GM12878 (cell line): Measurements from ENCODE around the gene ATF6B. TPM values are rescaled to one million over a fixed set of nuclear protein-coding genes. Genes with fewer than 3 reads are reported as not detected.

Experiments
- ATF3 ChIP-seq: IDR thresholded peaks from 2 replicates; pipeline ENCODE4 v1.6.1; 2011; ENCODE audit warnings: low read depth, mild to moderate bottlenecking, low read length, moderate library complexity, borderline replicate concordance; ENCODE audit errors: extremely low read depth
- BRCA1 ChIP-seq: IDR thresholded peaks from 2 replicates; pipeline ENCODE4 v1.6.1; 2011; ENCODE audit warnings: low read depth, low read length, improper control_type of control experiment
- CBX3 ChIP-seq: fragments of 200-600 bp; sonication (generic); IDR thresholded peaks from 2 replicates; pipeline ENCODE4 v1.6.1; 2016; ENCODE audit warnings: low read depth, borderline replicate concordance
- CEBPZ ChIP-seq: fragments of 150-350 bp; IDR thresholded peaks from 2 replicates; pipeline ENCODE4 v1.6.1; 2016; ENCODE audit warnings: low read depth, low read length
- CHD2 ChIP-seq: IDR thresholded peaks from 2 replicates; pipeline ENCODE4 v1.6.1; 2011; ENCODE audit warnings: low read depth, low read length, improper control_type of control experiment, borderline replicate concordance
- CREM ChIP-seq: IDR thresholded peaks from 2 replicates; pipeline ENCODE4 v1.6.1; 2014; ENCODE audit warnings: antibody characterized with exemption, low read depth
- E2F8 ChIP-seq: fragments of 450-650 bp; IDR thresholded peaks from 2 replicates; pipeline ENCODE4 v1.6.1; 2018; ENCODE audit warnings: mild to moderate bottlenecking, low read depth, moderate library complexity; ENCODE audit not compliant: partially characterized antibody
- ELK1 ChIP-seq: IDR thresholded peaks from 2 replicates; pipeline ENCODE4 v1.6.1; 2012; ENCODE audit warnings: low read depth, low read length, improper control_type of control experiment
- FOS ChIP-seq: IDR thresholded peaks from 3 replicates; pipeline ENCODE4 v1.6.1; 2011; ENCODE audit warnings: borderline replicate concordance; ENCODE audit not compliant: insufficient read length; ENCODE audit errors: extremely low read depth
- IRF4 ChIP-seq: IDR thresholded peaks from 2 replicates; pipeline ENCODE4 v1.6.1; 2011; ENCODE audit warnings: low read depth, low read length
- JUNB ChIP-seq: IDR thresholded peaks from 2 replicates; pipeline ENCODE4 v1.6.1; 2016; ENCODE audit warnings: antibody characterized with exemption, mild to moderate bottlenecking
- JUND ChIP-seq: IDR thresholded peaks from 2 replicates; pipeline ENCODE4 v1.6.1; 2012; ENCODE audit warnings: low read depth, mild to moderate bottlenecking, low read length, improper control_type of control experiment, moderate library complexity
- KLF5 ChIP-seq: fragments of 450-650 bp; IDR thresholded peaks from 2 replicates; pipeline ENCODE4 v1.6.1; 2014; ENCODE audit warnings: mild to moderate bottlenecking; ENCODE audit not compliant: partially characterized antibody
- PAX8 ChIP-seq: fragments of 450-650 bp; IDR thresholded peaks from 2 replicates; pipeline ENCODE4 v1.6.1; 2017; ENCODE audit warnings: mild to moderate bottlenecking, moderate library complexity
- RELA ChIP-seq: fragments of 450-650 bp; IDR thresholded peaks from 2 replicates; pipeline ENCODE4 v1.8.0; 2014; ENCODE audit warnings: borderline replicate concordance; ENCODE audit not compliant: partially characterized antibody
- REST ChIP-seq: IDR thresholded peaks from 2 replicates; pipeline ENCODE4 v1.6.1; 2012; ENCODE audit warnings: mild to moderate bottlenecking, low read depth, low read length
- SIX5 ChIP-seq: IDR thresholded peaks from 2 replicates; pipeline ENCODE4 v1.6.1; 2011; ENCODE audit warnings: mild to moderate bottlenecking, low read depth, low read length, moderate library complexity; ENCODE audit not compliant: severe bottlenecking
- STAT1 ChIP-seq: fragments of 450-650 bp; conservative IDR thresholded peaks from 2 replicates; pipeline ENCODE4 v1.6.1; 2014; ENCODE audit warnings: antibody characterized with exemption, mild to moderate bottlenecking
- YY1 ChIP-seq: IDR thresholded peaks from 2 replicates; pipeline ENCODE4 v1.6.1; 2011; ENCODE audit warnings: low read depth, mild to moderate bottlenecking, low read length
- ZNF274 ChIP-seq: IDR thresholded peaks from one replicate; pipeline ENCODE4 v1.8.0; 2011; ENCODE audit not compliant: insufficient read length, insufficient read depth
- polyA plus RNA-seq, 11 experiments: library from polyadenylated mRNA; depleted of rRNA in 4 of 11; unstranded in 6 of 11; stranded (reverse) in 5 of 11; fragments of >200 nt; fragmentation: Nextera tagmentation in 4 of 11; fragmentation: Illumina TruSeq in 1 of 11; extraction: Ambion mirVana in 4 of 11; extraction: Trizol in 1 of 11; gene quantifications; 1 replicate in 1 of 11; 2 replicates in 10 of 11; pipeline versions ENCODE4 v1.2.1 to v1.2.3, GENCODE V29; 2011 to 2016; ENCODE audit warnings: inconsistent platforms in 2 of 11, missing spikeins in 2 of 11, low read depth in 1 of 11
- total RNA-seq, 4 experiments: library from RNA; depleted of rRNA in 3 of 4; stranded (reverse); fragments of >200 nt in 3 of 4; fragmentation: Illumina TruSeq in 1 of 4; extraction: Trizol in 1 of 4; gene quantifications; 2 replicates each; pipeline versions ENCODE4 v1.2.1 to v1.2.3, GENCODE V29; 2013 to 2021

The ATF6B gene
- total and polyA plus RNA-seq, 10 of the 15 experiments (the other 5 are each of a cell fraction or from before 2014, with no cell fraction given): 13.6 to 83.9 (median 44.0) TPM

GRCh38 chr6:32177183-32177787 is 49.2 kb upstream of the ATF6B start (continued):
- TF ChIP-seq CEBPZ: no peak
- no peak for TF ChIP-seq BRCA1
- TF ChIP-seq JUNB: no peak
- no peak for TF ChIP-seq FOS
- TF ChIP-seq ELK1: no peak; the same call in 1 of the 2 replicates
- TF ChIP-seq SIX5: no peak
- TF ChIP-seq PAX8: 0 out of 2 replicates have a peak, but pooled peaks have one; percentile 39
- TF ChIP-seq RELA: no peak
- TF ChIP-seq REST: no peak
- peak; percentile 63 for TF ChIP-seq CREM
- TF ChIP-seq IRF4: no peak
- TF ChIP-seq CHD2: no peak
- no peak for TF ChIP-seq E2F8
- TF ChIP-seq CBX3: no peak
- no peak; the same call in 1 of the 2 replicates for TF ChIP-seq STAT1
- TF ChIP-seq YY1: peak; percentile 89
- TF ChIP-seq JUND: no peak
- TF ChIP-seq ATF3: no peak
- TF ChIP-seq KLF5: no peak
- no peak for TF ChIP-seq ZNF274
